Right lobe of liver (tissue), 6 donors: ENCODE measurements around the gene ZBTB47. TPM values are rescaled to one million over a fixed set of nuclear protein-coding genes. Genes with fewer than 3 reads are reported as not detected.

Experiments used
- ATAC-seq, 4 donors: fragments of 200-7000 bp; cut with Tn5 transposase; one replicate each; pipeline ENCODE4 v1.9.1; 2020; ENCODE audit warnings: mild to moderate bottlenecking in 4 of 4, moderate library complexity in 4 of 4
- DNase-seq, 3 donors: peaks; one replicate each; pipeline ENCODE4 v3.0.0-alpha.2; 2020
- H3K27ac ChIP-seq, 3 donors: fragments of 200-600 bp; one replicate each; pipeline ENCODE4 v1.8.0; 2022
- H3K27me3 ChIP-seq, 2 donors: fragments of 200-600 bp; one replicate each; pipeline ENCODE4 v1.8.0; 2022
- H3K36me3 ChIP-seq, 4 donors: fragments of 200-600 bp; sonication (generic) in 1 of 4; one replicate each; pipeline versions ENCODE4 v1.5.1 to v1.8.0; 2017 to 2022; ENCODE audit warnings: control low read depth in 1 of 4
- H3K4me1 ChIP-seq, 4 donors: fragments of 200-600 bp; sonication (generic) in 1 of 4; one replicate each; pipeline versions ENCODE4 v1.5.1 to v1.8.0; 2017 to 2022; ENCODE audit warnings: control low read depth in 1 of 4
- H3K4me3 ChIP-seq, 3 donors: fragments of 200-600 bp; one replicate each; pipeline ENCODE4 v1.8.0; 2022
- H3K9me3 ChIP-seq, 4 donors: fragments of 200-600 bp; sonication (generic) in 1 of 4; one replicate each; pipeline versions ENCODE4 v1.5.1 to v1.8.0; 2017 to 2022; ENCODE audit warnings: control low read depth in 1 of 4
- POLR2A ChIP-seq: fragments of 450-650 bp; IDR thresholded peaks from one replicate; pipeline ENCODE4 v1.6.1; 2017; ENCODE audit warnings: antibody characterized with exemption, mild to moderate bottlenecking
- WGBS: methylation state at CpG from one replicate; pipeline ENCODE4 v1.1.6; 2018; ENCODE audit warnings: low coverage, low lambda C conversion rate; ENCODE audit not compliant: insufficient coverage; ENCODE audit errors: missing lambda C conversion rate; 5-methylcytosine and 5-hydroxymethylcytosine counted together
- intact Hi-C, 2 donors: fragments of 100-400 bp; cut with DNase I; formaldehyde crosslinking; loops; one replicate each; pipeline versions ENCODE4 v1.11.2 to v1.14.1; 2022
- total RNA-seq, 6 experiments: library from RNA; depleted of rRNA in 2 of 6; stranded (reverse); fragments of >200 nt in 2 of 6; fragmentation: NEBNext Ultra II Directional in 3 of 6; extraction: Animal tissue kit (Norgen Biotek cat#: 25700) in 3 of 6; gene quantifications; one replicate each; pipeline versions ENCODE4 v1.1.0 to v1.2.4, GENCODE V29; 2016 to 2023
- TF ChIP-seq, protein P1 (sequence below), 4 donors: fragments of 200-600 bp in 3 of 4; fragments of 450-650 bp in 1 of 4; IDR thresholded peaks; one replicate each; pipeline versions ENCODE4 v1.5.1 to v1.8.0; 2016 to 2022; ENCODE audit warnings: antibody characterized with exemption in 4 of 4, mild to moderate bottlenecking in 2 of 4
- donor health status: DM: no; HTN: yes; CAD: no.
- donor health status: DM: no; HTN: no; CAD: no.
- donor health status: DM: no; HTN: no; CAD: no.
- donor health status: DM: no; HTN: yes; CAD: no.
- donor health status: DM: no; HTN: yes; CAD: no.

Gene ZBTB47
- total RNA-seq, 6 experiments from 2014 or later, result 2.2 to 8.9 (median 4.9) TPM

DNA sequence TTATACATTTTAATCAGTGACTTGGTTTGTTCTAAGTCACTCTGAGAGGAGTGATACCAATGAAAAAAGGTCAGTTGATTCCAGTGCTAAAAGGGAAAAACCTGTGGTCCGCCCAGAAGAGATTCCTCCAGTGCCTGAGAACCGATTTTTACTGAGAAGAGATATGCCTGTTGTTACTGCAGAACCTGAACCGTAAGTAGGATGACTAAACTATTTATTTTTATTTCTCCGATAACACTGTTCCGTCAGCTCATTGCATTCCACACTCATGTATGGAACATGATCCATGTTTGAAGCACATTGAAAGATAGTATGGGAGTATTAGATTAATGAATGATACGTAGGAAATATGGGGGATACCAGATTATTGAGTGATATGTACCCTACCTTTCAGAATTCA, 20.0 kb upstream of the ZBTB47 start:
- intact Hi-C loops, result no loop called here
- no peak for DNase-seq
- Histone ChIP-seq H3K27me3 (no peaks in the 10 kb centered on the region), H3K9me3 (no peaks in the 10 kb centered on the region), H3K27ac (no peak overlapping the region), H3K4me3 (no peak overlapping the region), H3K36me3 (peaks cover 0 to 74% (median 51%) of the 10 kb centered on the region in 4 donors), H3K4me1 (no peaks in the 10 kb centered on the region)
- ATAC-seq, result no peak
- 88% methylated on average over 6 of the region's 6 CpGs for WGBS
- TF ChIP-seq, protein P1, sequence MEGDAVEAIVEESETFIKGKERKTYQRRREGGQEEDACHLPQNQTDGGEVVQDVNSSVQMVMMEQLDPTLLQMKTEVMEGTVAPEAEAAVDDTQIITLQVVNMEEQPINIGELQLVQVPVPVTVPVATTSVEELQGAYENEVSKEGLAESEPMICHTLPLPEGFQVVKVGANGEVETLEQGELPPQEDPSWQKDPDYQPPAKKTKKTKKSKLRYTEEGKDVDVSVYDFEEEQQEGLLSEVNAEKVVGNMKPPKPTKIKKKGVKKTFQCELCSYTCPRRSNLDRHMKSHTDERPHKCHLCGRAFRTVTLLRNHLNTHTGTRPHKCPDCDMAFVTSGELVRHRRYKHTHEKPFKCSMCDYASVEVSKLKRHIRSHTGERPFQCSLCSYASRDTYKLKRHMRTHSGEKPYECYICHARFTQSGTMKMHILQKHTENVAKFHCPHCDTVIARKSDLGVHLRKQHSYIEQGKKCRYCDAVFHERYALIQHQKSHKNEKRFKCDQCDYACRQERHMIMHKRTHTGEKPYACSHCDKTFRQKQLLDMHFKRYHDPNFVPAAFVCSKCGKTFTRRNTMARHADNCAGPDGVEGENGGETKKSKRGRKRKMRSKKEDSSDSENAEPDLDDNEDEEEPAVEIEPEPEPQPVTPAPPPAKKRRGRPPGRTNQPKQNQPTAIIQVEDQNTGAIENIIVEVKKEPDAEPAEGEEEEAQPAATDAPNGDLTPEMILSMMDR (IDR thresholded peaks at IDR 0.05), result no peak
- TF ChIP-seq POLR2A, result no peak

DNA sequence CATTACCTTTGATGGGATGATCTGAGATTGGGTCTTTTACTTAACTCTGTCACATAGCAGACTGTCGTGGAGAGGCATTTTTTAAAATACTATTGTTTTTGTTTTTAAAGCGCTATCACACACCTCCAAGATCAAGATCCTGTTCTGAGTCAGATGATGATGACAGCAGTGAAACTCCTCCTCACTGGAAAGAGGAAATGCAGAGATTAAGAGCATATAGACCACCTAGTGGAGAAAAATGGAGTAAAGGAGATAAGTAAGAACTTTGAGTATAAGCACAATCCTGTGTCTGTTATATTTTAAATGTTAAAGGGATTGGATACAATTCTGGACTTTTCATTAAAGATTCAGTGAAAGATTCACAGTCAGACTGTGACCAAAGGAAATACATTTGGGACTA, 18.4 kb upstream of the ZBTB47 start:
- Histone ChIP-seq H3K27me3 (no peaks in the 10 kb centered on the region), H3K4me3 (no peak overlapping the region), H3K4me1 (no peaks in the 10 kb centered on the region), H3K9me3 (no peaks in the 10 kb centered on the region), H3K36me3 (peaks cover 0 to 87% (median 57%) of the 10 kb centered on the region in 4 donors), H3K27ac (no peak overlapping the region)
- ATAC-seq (peak in 2 of 4 donors; percentile 30 to 36), DNase-seq (no peak)
- TF ChIP-seq, protein P1 (IDR thresholded peaks at IDR 0.05), result peak in 1 of 4 donors; percentile 4
- no peak for TF ChIP-seq POLR2A
- intact Hi-C loops, result no loop called here
- WGBS, result 78% methylated on average over 2 of the region's 2 CpGs

DNA sequence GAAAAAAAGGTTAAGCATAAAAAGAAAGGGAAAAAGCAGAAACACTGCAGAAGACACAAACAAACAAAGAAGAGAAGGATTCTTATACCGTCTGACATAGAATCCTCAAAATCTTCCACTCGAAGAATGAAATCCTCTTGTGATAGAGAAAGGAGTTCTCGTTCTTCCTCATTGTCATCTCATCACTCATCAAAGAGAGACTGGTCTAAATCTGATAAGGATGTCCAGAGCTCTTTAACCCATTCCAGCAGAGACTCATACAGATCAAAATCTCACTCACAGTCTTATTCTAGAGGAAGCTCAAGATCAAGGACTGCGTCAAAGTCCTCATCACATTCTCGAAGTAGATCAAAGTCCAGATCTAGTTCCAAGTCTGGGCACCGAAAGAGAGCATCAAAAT, 16.5 kb upstream of the ZBTB47 start:
- peaks cover 0 to 91% (median 58%) of the 10 kb centered on the region in 4 donors for H3K36me3 ChIP-seq
- ATAC-seq (no peak), DNase-seq (no peak)
- WGBS, result 92% methylated on average over 6 of the region's 6 CpGs
- no peaks in the 10 kb centered on the region for H3K9me3 ChIP-seq
- H3K4me3 ChIP-seq, result no peak overlapping the region
- TF ChIP-seq, protein P1 (IDR thresholded peaks at IDR 0.05), result no peak
- no peak for TF ChIP-seq POLR2A
- no peak overlapping the region for H3K27ac ChIP-seq
- intact Hi-C loops, result no loop called here
- no peaks in the 10 kb centered on the region for H3K4me1 ChIP-seq
- H3K27me3 ChIP-seq, result no peaks in the 10 kb centered on the region

DNA sequence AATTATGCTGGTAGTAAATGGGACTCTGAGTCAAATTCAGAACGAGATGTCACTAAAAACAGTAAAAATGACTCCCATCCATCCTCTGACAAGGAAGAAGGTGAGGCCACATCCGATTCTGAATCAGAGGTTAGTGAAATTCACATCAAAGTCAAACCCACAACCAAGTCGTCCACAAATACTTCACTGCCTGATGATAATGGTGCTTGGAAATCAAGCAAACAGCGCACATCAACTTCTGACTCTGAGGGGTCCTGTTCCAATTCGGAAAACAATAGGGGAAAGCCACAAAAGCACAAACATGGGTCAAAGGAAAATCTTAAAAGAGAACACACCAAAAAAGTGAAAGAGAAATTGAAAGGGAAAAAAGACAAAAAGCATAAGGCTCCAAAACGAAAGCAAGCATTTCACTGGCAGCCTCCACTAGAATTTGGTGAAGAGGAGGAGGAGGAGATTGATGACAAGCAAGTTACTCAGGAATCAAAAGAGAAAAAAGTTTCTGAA, 15.1 kb upstream of the ZBTB47 start:
- H3K27me3 ChIP-seq, result no peaks in the 10 kb centered on the region
- DNase-seq (no peak), ATAC-seq (no peak)
- H3K27ac ChIP-seq, result no peak overlapping the region
- peaks cover 0 to 91% (median 56%) of the 10 kb centered on the region in 4 donors for H3K36me3 ChIP-seq
- H3K9me3 ChIP-seq, result no peaks in the 10 kb centered on the region
- TF ChIP-seq POLR2A, result no peak
- TF ChIP-seq, protein P1 (IDR thresholded peaks at IDR 0.05), result no peak
- WGBS, result 62% methylated on average over 6 of the region's 6 CpGs
- intact Hi-C loops, result no loop called here
- no peaks in the 10 kb centered on the region for H3K4me1 ChIP-seq
- H3K4me3 ChIP-seq, result no peak overlapping the region

DNA sequence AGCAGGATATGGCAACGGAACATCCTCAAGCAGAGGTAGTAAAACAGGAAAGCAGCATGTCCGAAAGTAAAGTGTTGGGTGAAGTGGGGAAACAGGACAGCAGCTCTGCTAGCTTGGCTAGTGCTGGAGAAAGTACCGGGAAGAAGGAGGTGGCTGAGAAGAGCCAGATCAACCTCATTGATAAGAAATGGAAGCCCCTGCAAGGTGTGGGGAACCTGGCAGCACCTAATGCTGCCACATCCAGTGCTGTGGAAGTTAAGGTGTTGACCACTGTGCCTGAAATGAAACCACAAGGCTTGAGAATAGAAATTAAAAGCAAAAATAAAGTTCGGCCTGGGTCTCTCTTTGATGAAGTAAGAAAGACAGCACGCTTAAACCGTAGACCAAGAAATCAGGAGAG, 14.3 kb upstream of the ZBTB47 start:
- H3K27me3 ChIP-seq, result no peaks in the 10 kb centered on the region
- DNase-seq (no peak), ATAC-seq (peak in 1 of 4 donors; percentile 20)
- no peak overlapping the region for H3K27ac ChIP-seq
- no peak overlapping the region for H3K4me3 ChIP-seq
- intact Hi-C loops, result no loop called here
- H3K36me3 ChIP-seq, result peaks cover 0 to 91% (median 57%) of the 10 kb centered on the region in 4 donors
- no peak for TF ChIP-seq POLR2A
- TF ChIP-seq, protein P1 (IDR thresholded peaks at IDR 0.05), result no peak
- WGBS, result 81% methylated on average over 6 of the region's 6 CpGs
- H3K9me3 ChIP-seq, result no peaks in the 10 kb centered on the region
- no peaks in the 10 kb centered on the region for H3K4me1 ChIP-seq
